Panc1 (cell line): Measurements from ENCODE around the gene PPEF1. TPM values are rescaled to one million over a fixed set of nuclear protein-coding genes. Genes with fewer than 3 reads are reported as not detected.

Experiments used
- ATAC-seq: fragments of 200-7000 bp; cut with Tn5 transposase; 2 replicates; pipeline ENCODE4 v1.9.1; 2020; ENCODE audit warnings: mild to moderate bottlenecking, moderate library complexity
- Bru-seq: library from RNA; stranded (reverse); fragments of 400-500 nt; gene quantifications from one replicate; lab custom pipeline; 2021; lab: Mats Ljungman, UMichigan
- BruChase-seq, 2 experiments: library from RNA; stranded (reverse); fragments of 400-500 nt; gene quantifications; one replicate each; lab custom pipeline; 2021; lab: Mats Ljungman, UMichigan
- BruUV-seq: library from RNA; stranded (reverse); fragments of 400-500 nt; replicated peaks from 2 replicates; lab custom pipeline; 2021; lab: Mats Ljungman, UMichigan
- CTCF ChIA-PET: fragments of 300-600 bp; sonication (Branson Sonifier 250); formaldehyde crosslinking; loops from one replicate; lab custom pipeline; 2022; ENCODE audit warnings: antibody characterized with exemption; lab: Charles Lee
- POLR2A ChIA-PET: fragments of 300-600 bp; sonication (Branson Sonifier 250); formaldehyde crosslinking; loops from one replicate; lab custom pipeline; 2022; ENCODE audit warnings: antibody characterized with exemption; lab: Charles Lee
- DNase-seq: peaks from one replicate; pipeline ENCODE4 v3.0.0-alpha.2; 2010; ENCODE audit warnings: low read depth, low spot score
- H3K27ac ChIP-seq: 2 replicates; pipeline ENCODE4 v1.5.1; 2011; ENCODE audit warnings: mild to moderate bottlenecking, low read length, inconsistent platforms
- H3K27me3 ChIP-seq: fragments of 200-500 bp; sonication (Bioruptor generic); 2 replicates; pipeline ENCODE4 v1.6.0; 2014; ENCODE audit warnings: low read length, inconsistent platforms; ENCODE audit not compliant: control insufficient read depth, insufficient read depth
- H3K36me3 ChIP-seq: fragments of 200-500 bp; sonication (Bioruptor generic); 2 replicates; pipeline ENCODE4 v1.5.1; 2014; ENCODE audit warnings: inconsistent platforms, mild to moderate bottlenecking, low read length, moderate library complexity; ENCODE audit not compliant: control insufficient read depth, insufficient read depth
- H3K4me1 ChIP-seq: 2 replicates; pipeline ENCODE4 v1.5.1; 2011; ENCODE audit warnings: inconsistent platforms, mild to moderate bottlenecking, low read length, moderate library complexity; ENCODE audit not compliant: control insufficient read depth, insufficient read depth
- H3K4me3 ChIP-seq, 2 experiments: 2 replicates each; pipeline ENCODE4 v1.5.1; 2011 to 2012; ENCODE audit warnings: low read depth in 2 of 2, low read length in 2 of 2, mild to moderate bottlenecking in 2 of 2, inconsistent platforms in 1 of 2, moderate library complexity in 1 of 2
- H3K9me3 ChIP-seq: fragments of 200-500 bp; sonication (Bioruptor generic); 2 replicates; pipeline ENCODE4 v1.5.1; 2014; ENCODE audit warnings: low read depth, mild to moderate bottlenecking, inconsistent platforms, low read length, moderate library complexity; ENCODE audit not compliant: control insufficient read depth, insufficient read depth
- POLR2AphosphoS5 ChIP-seq: IDR thresholded peaks from 2 replicates; pipeline ENCODE4 v1.6.1; 2012; ENCODE audit warnings: mild to moderate bottlenecking, low read depth, low read length, moderate library complexity
- SIN3A ChIP-seq: IDR thresholded peaks from 2 replicates; pipeline ENCODE4 v1.6.1; 2012; ENCODE audit warnings: low read depth, mild to moderate bottlenecking, low read length, moderate library complexity, borderline replicate concordance; ENCODE audit not compliant: insufficient read depth
- TCF7L2 ChIP-seq: IDR thresholded peaks from 2 replicates; pipeline ENCODE4 v1.6.1; 2011; ENCODE audit warnings: mild to moderate bottlenecking, low read depth, low read length, inconsistent platforms
- in situ Hi-C: cut with HindIII; loops from 2 replicates; pipeline ENCODE4 v1.10.0; 2016; ENCODE audit warnings: low sequenced_read_pairs, low pct_unique_long_range_greater_than_20kb
- intact Hi-C: fragments of 100-400 bp; cut with micrococcal nuclease; formaldehyde crosslinking; loops from one replicate; pipeline ENCODE4 v1.10.0; 2022; ENCODE audit not compliant: unreplicated experiment
- long read RNA-seq: library from polyadenylated mRNA; unstranded; transcript quantifications from one replicate; pipeline ENCODE4 v2.0.0, GENCODE V29; 2021; ENCODE audit not compliant: unreplicated experiment
- polyA plus RNA-seq: library from polyadenylated mRNA; unstranded; fragments of >200 nt; gene quantifications from one replicate; pipeline ENCODE4 v1.2.1, GENCODE V29; 2012; ENCODE audit warnings: missing spikeins; ENCODE audit not compliant: insufficient read length
- total RNA-seq: library from RNA; stranded (reverse); gene quantifications from one replicate; pipeline ENCODE4 v1.2.1, GENCODE V29; 2021; ENCODE audit not compliant: unreplicated experiment
- TF ChIP-seq, protein P1 (sequence below): fragments of 450-650 bp; IDR thresholded peaks from 2 replicates; pipeline ENCODE4 v1.5.1; 2017; ENCODE audit warnings: mild to moderate bottlenecking
- TF ChIP-seq, protein P2 (sequence below), 2 experiments: IDR thresholded peaks; 2 replicates each; pipeline ENCODE4 v1.6.1; 2011 to 2012; ENCODE audit warnings: low read depth in 2 of 2, control low read depth in 1 of 2, low read length in 1 of 2, mild to moderate bottlenecking in 1 of 2, moderate library complexity in 1 of 2; ENCODE audit not compliant: insufficient read depth in 1 of 2

Gene PPEF1, protein sequence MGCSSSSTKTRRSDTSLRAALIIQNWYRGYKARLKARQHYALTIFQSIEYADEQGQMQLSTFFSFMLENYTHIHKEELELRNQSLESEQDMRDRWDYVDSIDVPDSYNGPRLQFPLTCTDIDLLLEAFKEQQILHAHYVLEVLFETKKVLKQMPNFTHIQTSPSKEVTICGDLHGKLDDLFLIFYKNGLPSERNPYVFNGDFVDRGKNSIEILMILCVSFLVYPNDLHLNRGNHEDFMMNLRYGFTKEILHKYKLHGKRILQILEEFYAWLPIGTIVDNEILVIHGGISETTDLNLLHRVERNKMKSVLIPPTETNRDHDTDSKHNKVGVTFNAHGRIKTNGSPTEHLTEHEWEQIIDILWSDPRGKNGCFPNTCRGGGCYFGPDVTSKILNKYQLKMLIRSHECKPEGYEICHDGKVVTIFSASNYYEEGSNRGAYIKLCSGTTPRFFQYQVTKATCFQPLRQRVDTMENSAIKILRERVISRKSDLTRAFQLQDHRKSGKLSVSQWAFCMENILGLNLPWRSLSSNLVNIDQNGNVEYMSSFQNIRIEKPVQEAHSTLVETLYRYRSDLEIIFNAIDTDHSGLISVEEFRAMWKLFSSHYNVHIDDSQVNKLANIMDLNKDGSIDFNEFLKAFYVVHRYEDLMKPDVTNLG
- not detected for total RNA-seq
- 0.28 TPM for polyA plus RNA-seq
- Bru-seq, nascent RNA: percentile 9 among the genes with signal in this experiment
- percentile 9 among the genes with signal in this experiment for BruChase-seq, experiment 1, labeled RNA remaining after a 2-hour chase
- percentile 7 among the genes with signal in this experiment for BruChase-seq, experiment 2, labeled RNA remaining after a 6-hour chase
- long read RNA-seq: 0 reads

DNA sequence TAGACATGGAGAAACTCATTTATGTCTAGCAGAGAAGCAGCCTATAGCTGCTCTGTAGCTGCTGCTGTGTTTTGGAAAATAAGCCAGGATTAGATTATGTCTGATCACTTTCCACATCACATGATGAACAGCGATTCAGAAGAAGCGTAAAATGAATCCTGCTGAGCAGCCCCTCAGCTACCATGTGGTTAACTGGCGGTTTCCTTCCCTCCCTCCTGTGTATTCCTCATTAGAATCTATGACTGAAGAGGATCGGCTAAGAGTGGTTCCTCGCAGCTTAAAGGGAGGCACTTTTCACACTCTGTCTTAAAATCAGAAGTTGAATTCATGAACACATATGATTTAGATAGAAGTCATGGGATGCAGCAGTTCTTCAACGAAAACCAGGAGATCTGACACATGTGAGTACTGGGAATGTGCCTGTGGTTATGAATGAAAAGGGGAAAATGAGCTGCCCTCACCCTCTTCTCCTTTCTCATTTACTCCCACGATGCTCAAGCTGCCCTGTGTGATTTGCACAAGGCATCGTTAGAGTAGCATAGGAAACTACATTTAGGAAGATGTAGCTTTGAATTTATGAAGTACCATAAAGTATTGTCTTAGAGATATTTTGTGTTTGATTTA, at the start of gene PPEF1:
Gene PPEF1, plus strand, starts transcription at position 220 of the 624 bp plus-strand sequence. Its CDS starts 136 bp downstream, at position 356.
- ChIA-PET POLR2A (no interaction called here), CTCF (no interaction called here)
- BruUV-seq: no TSS peak
- Histone ChIP-seq H3K4me3 (no peak within 1 kb of the TSS), H3K27ac (no peak within 1 kb of the TSS), H3K4me1 (no peaks in the 10 kb centered on the region), H3K36me3 (no peaks in the 10 kb centered on the region), H3K27me3 (no peaks in the 10 kb centered on the region), H3K9me3 (no peaks in the 10 kb centered on the region)
- ATAC-seq (no peak), DNase-seq (no peak)
- intact Hi-C loops (no loop called here), in situ Hi-C loops (no loop called here)
- no peak for TF ChIP-seq POLR2AphosphoS5
- TF ChIP-seq, protein P1, sequence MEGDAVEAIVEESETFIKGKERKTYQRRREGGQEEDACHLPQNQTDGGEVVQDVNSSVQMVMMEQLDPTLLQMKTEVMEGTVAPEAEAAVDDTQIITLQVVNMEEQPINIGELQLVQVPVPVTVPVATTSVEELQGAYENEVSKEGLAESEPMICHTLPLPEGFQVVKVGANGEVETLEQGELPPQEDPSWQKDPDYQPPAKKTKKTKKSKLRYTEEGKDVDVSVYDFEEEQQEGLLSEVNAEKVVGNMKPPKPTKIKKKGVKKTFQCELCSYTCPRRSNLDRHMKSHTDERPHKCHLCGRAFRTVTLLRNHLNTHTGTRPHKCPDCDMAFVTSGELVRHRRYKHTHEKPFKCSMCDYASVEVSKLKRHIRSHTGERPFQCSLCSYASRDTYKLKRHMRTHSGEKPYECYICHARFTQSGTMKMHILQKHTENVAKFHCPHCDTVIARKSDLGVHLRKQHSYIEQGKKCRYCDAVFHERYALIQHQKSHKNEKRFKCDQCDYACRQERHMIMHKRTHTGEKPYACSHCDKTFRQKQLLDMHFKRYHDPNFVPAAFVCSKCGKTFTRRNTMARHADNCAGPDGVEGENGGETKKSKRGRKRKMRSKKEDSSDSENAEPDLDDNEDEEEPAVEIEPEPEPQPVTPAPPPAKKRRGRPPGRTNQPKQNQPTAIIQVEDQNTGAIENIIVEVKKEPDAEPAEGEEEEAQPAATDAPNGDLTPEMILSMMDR: no peak
- no peak for TF ChIP-seq TCF7L2

DNA sequence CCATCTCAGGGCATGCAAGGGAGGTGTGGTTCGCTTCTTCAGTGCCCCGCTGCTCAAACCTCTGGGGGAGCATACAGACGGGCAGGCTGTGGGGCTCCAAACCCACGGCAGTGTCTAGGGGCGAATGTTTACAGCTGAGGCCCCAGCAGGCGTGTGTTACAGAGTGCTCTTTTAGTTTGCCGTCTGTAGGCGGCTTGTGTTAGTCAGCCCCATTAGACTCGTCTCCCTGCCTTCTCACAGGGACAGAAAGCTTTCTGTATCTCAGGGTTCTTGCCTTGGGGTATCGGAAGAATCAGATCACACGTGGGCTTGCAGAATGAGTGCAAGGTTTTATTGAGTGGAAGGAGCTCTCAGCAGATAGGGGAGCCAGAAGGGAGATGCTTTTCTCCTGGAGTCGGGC, 46.2 kb upstream of the PPEF1 start:
- no TSS peak for BruUV-seq
- no peaks in the 10 kb centered on the region for H3K27me3 ChIP-seq
- TF ChIP-seq, protein P1: no peak
- TF ChIP-seq, protein P2, sequence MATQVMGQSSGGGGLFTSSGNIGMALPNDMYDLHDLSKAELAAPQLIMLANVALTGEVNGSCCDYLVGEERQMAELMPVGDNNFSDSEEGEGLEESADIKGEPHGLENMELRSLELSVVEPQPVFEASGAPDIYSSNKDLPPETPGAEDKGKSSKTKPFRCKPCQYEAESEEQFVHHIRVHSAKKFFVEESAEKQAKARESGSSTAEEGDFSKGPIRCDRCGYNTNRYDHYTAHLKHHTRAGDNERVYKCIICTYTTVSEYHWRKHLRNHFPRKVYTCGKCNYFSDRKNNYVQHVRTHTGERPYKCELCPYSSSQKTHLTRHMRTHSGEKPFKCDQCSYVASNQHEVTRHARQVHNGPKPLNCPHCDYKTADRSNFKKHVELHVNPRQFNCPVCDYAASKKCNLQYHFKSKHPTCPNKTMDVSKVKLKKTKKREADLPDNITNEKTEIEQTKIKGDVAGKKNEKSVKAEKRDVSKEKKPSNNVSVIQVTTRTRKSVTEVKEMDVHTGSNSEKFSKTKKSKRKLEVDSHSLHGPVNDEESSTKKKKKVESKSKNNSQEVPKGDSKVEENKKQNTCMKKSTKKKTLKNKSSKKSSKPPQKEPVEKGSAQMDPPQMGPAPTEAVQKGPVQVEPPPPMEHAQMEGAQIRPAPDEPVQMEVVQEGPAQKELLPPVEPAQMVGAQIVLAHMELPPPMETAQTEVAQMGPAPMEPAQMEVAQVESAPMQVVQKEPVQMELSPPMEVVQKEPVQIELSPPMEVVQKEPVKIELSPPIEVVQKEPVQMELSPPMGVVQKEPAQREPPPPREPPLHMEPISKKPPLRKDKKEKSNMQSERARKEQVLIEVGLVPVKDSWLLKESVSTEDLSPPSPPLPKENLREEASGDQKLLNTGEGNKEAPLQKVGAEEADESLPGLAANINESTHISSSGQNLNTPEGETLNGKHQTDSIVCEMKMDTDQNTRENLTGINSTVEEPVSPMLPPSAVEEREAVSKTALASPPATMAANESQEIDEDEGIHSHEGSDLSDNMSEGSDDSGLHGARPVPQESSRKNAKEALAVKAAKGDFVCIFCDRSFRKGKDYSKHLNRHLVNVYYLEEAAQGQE (IDR thresholded peaks at IDR 0.05; ENCODE audit: insufficient read depth in 1 of 2, low read depth in 2 of 2, low read length in 1 of 2): no peak
- no peak for TF ChIP-seq POLR2AphosphoS5
- no peak for TF ChIP-seq SIN3A
- no peak for TF ChIP-seq TCF7L2
- H3K4me3 ChIP-seq: no peak overlapping the region
- intact Hi-C loops: no loop called here
- H3K36me3 ChIP-seq: no peaks in the 10 kb centered on the region
- ChIA-PET POLR2A (no interaction called here), CTCF (no interaction called here)
- ATAC-seq: no peak
- in situ Hi-C loops: no loop called here
- H3K4me1 ChIP-seq: no peaks in the 10 kb centered on the region
- H3K9me3 ChIP-seq: no peaks in the 10 kb centered on the region
- no peak overlapping the region for H3K27ac ChIP-seq
- no peak for DNase-seq
